ENCODE results near the gene GALK1.

Gene GALK1

GRCh38 chr17:75729351-75729750 is 35.6 kb downstream of the GALK1 start:
- TF ChIP-seq CTCF (IDR thresholded peaks at IDR 0.05; ENCODE audit: extremely low read depth, insufficient read depth, missing control alignments): no peak
- in situ Hi-C loops (cut with MboI; ENCODE audit: low pct_unique_long_range_greater_than_20kb, low sequenced_read_pairs, unreplicated experiment): no loop called here
- no peak for DNase-seq (ENCODE audit: low spot score)

- no peak for DNase-seq (ENCODE audit: low spot score)
- in situ Hi-C loops (cut with MboI; ENCODE audit: low pct_unique_long_range_greater_than_20kb, low sequenced_read_pairs, unreplicated experiment): no loop called here
- TF ChIP-seq CTCF (IDR thresholded peaks at IDR 0.05; ENCODE audit: extremely low read depth, insufficient read depth, missing control alignments): no peak
Measured at GRCh38 chr17:75727391-75727790, 37.6 kb downstream of the GALK1 start.

- in situ Hi-C loops (cut with MboI; ENCODE audit: low pct_unique_long_range_greater_than_20kb, low sequenced_read_pairs, unreplicated experiment): no loop called here
- no peak for DNase-seq (ENCODE audit: low spot score)
- TF ChIP-seq CTCF (IDR thresholded peaks at IDR 0.05; ENCODE audit: extremely low read depth, insufficient read depth, missing control alignments): no peak
Measured at GRCh38 chr17:75725504-75725903, 39.5 kb downstream of the GALK1 start.

- in situ Hi-C loops (cut with MboI; ENCODE audit: low pct_unique_long_range_greater_than_20kb, low sequenced_read_pairs, unreplicated experiment): no loop called here
- DNase-seq (ENCODE audit: low spot score): no peak
- no peak for TF ChIP-seq CTCF (IDR thresholded peaks at IDR 0.05; ENCODE audit: extremely low read depth, insufficient read depth, missing control alignments)
Measured at GRCh38 chr17:75724016-75725003, 40.7 kb downstream of the GALK1 start.

- no peak for DNase-seq (ENCODE audit: low spot score)
- TF ChIP-seq CTCF (IDR thresholded peaks at IDR 0.05; ENCODE audit: extremely low read depth, insufficient read depth, missing control alignments): no peak
- in situ Hi-C loops (cut with MboI; ENCODE audit: low pct_unique_long_range_greater_than_20kb, low sequenced_read_pairs, unreplicated experiment): no loop called here
Measured at GRCh38 chr17:75723171-75723930, 41.6 kb downstream of the GALK1 start.

DNA sequence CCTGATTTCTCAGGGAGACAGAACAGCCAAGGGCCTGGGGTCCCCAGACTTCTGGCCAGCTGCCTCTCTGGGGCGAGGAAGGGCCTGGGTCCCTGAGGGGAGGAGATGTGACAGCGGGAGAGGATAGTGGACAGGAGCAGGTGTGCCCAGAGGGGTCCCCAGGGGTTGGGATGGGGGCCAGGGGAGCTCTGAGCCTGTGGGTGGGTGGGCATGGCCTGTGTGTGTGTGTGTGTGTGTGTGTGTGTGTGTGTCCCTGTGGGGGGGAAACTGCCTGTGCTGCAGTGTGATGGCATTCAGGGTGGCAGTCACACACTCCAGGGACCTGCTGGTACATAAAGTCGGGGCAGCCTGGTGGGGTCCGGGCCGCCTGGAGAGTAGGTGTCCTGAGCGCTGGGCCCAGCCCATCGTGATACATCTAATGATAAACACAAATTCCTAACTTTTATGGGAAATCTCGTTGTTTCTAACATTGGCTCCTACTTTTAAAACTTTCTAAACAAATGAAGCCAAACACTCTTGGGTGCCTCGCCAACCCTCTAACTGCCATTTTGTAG is 42.4 kb downstream of the GALK1 start:
- no peak for TF ChIP-seq CTCF (IDR thresholded peaks at IDR 0.05; ENCODE audit: extremely low read depth, insufficient read depth, missing control alignments)
- no peak for DNase-seq (ENCODE audit: low spot score)
- in situ Hi-C loops (cut with MboI; ENCODE audit: low pct_unique_long_range_greater_than_20kb, low sequenced_read_pairs, unreplicated experiment): no loop called here

Data from GM13977 (cell line).